NCI-H526 treated with DMSO at 0.1 percent for 48 hours (cell line): ENCODE results near the gene SBF2.
A peak's percentile ranks its signal among the peaks of the same experiment; 100 is the strongest.
"Not testable (repeated sequence)": the region's sequence is repeated elsewhere in the genome, so short reads cannot be mapped to it uniquely, and the experiment has no call there.

Source experiments
- DNase-seq: peaks from one replicate; lab custom pipeline; 2025; lab: John Stamatoyannopoulos, UW

SBF2 gene

GRCh38 chr11:10116588-10116987 is 177.4 kb downstream of the SBF2 start:
- no peak for DNase-seq

GRCh38 chr11:10114593-10115404 is 179.2 kb downstream of the SBF2 start:
- DNase-seq = no peak

GRCh38 chr11:10113852-10114251 is 180.2 kb downstream of the SBF2 start:
- DNase-seq = no peak

GRCh38 chr11:10109806-10110205 is 184.2 kb downstream of the SBF2 start:
- peak; percentile 43 for DNase-seq

- peak; percentile 99 for DNase-seq
Measured at GRCh38 chr11:10108915-10109680, 184.9 kb downstream of the SBF2 start.

- no peak for DNase-seq
Measured at GRCh38 chr11:10107497-10107896, 186.5 kb downstream of the SBF2 start.

- no peak for DNase-seq
Measured at GRCh38 chr11:10097615-10098014, 196.4 kb downstream of the SBF2 start.

- no peak for DNase-seq
Measured at GRCh38 chr11:10096987-10097386, 197.0 kb downstream of the SBF2 start.

- DNase-seq = peak; percentile 23
Measured at GRCh38 chr11:10095412-10096208, 198.4 kb downstream of the SBF2 start.

- DNase-seq = no peak
Measured at GRCh38 chr11:10092426-10092825, 201.6 kb downstream of the SBF2 start.

- DNase-seq = no peak
Measured at GRCh38 chr11:10091314-10092045, 202.5 kb downstream of the SBF2 start.

GRCh38 chr11:10087923-10088225 is 206.1 kb downstream of the SBF2 start:
- DNase-seq = not testable (repeated sequence)

GRCh38 chr11:10087186-10087922 is 206.7 kb downstream of the SBF2 start:
- no peak for DNase-seq

- DNase-seq = no peak
Measured at GRCh38 chr11:10080138-10080537, 213.9 kb downstream of the SBF2 start.

- DNase-seq = peak; percentile 4
Measured at GRCh38 chr11:10076458-10077141, 217.4 kb downstream of the SBF2 start.

GRCh38 chr11:10075141-10075540 is 218.9 kb downstream of the SBF2 start:
- DNase-seq = no peak

GRCh38 chr11:10072841-10073240 is 221.2 kb downstream of the SBF2 start:
- DNase-seq = no peak

- no peak for DNase-seq
Measured at GRCh38 chr11:10072142-10072541, 221.9 kb downstream of the SBF2 start.

GRCh38 chr11:10067629-10068300 is 226.3 kb downstream of the SBF2 start:
- no peak for DNase-seq

- DNase-seq = no peak
Measured at GRCh38 chr11:10066441-10066840, 227.6 kb downstream of the SBF2 start.
